ENCODE results near the gene MAGI2.

The MAGI2 gene

DNA sequence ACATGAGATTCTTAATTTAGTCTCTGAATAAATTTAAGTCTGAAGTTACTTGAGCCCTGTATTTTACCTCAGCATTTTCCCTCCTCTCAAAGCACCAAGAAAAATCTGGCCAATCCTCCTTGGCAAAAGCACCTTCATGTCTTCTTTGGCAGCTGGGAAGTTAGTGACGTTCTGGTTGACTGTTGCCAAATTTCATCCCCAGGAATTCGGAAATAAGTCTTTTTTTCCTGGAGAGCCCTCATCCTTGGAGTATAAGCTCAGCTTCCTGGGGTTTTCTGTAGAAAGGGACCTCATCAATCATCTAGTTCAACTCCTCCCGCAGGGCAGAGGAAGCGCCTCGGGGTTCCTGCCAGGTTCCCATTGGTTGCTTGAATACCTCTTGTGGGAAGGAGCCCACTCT is 1277.3 kb downstream of the MAGI2 start:
- ChIA-PET CTCF (interaction anchor here (1.5 kb wide), 1 partner anchor 15 kb away, joined by 3 read pairs; no protein-coding TSS in a partner anchor), POLR2A (no interaction called here)
- no peak for DNase-seq (ENCODE audit: low read depth, low spot score)
- no peak overlapping the region for H3K4me3 ChIP-seq (ENCODE audit: low read depth, low read length)
- TF ChIP-seq, protein P1, sequence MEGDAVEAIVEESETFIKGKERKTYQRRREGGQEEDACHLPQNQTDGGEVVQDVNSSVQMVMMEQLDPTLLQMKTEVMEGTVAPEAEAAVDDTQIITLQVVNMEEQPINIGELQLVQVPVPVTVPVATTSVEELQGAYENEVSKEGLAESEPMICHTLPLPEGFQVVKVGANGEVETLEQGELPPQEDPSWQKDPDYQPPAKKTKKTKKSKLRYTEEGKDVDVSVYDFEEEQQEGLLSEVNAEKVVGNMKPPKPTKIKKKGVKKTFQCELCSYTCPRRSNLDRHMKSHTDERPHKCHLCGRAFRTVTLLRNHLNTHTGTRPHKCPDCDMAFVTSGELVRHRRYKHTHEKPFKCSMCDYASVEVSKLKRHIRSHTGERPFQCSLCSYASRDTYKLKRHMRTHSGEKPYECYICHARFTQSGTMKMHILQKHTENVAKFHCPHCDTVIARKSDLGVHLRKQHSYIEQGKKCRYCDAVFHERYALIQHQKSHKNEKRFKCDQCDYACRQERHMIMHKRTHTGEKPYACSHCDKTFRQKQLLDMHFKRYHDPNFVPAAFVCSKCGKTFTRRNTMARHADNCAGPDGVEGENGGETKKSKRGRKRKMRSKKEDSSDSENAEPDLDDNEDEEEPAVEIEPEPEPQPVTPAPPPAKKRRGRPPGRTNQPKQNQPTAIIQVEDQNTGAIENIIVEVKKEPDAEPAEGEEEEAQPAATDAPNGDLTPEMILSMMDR (IDR thresholded peaks at IDR 0.05; ENCODE audit: insufficient read depth, low read length, missing control alignments): no peak

DNA sequence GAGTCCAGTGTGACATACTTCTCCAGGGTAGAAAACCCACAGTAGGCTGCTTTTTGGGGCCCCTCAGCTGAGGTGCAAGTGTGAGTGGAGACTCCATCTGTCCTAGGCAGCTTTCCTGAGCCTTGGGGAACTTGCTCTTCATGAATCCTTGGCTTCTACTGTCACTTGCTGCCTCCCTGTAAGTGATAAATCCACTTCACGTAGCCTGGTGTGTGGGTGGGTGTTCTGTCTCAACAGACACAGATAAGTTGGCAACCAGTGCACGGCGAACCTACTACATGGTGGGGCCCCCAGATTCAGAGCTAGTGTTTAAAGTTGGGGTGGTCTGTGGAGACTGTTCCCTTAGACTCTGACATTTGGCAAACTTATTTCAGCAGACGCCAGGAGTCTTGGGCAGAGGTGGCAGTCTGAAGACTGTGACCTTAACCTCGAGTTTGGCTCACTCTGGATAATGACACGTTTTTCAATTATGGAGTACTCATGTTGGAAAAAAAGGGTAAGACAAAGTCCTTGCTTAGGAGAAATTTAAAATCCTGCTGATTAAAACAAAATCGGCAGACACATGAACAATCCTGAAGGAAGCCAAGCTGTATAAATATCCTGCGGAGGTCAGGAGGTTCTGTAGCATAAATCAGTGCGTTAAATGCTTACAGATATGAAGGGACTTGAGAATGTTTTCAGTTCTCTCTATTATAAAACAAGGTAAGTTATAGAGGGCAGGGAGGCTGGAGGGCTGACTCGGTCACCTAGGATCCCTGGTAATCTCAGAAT is 1278.0 kb downstream of the MAGI2 start:
- ChIA-PET POLR2A (no interaction called here), CTCF (interaction anchor here (1.5 kb wide), 1 partner anchor 15 kb away, joined by 3 read pairs; no protein-coding TSS in a partner anchor)
- no peak for DNase-seq (ENCODE audit: low read depth, low spot score)
- no peak overlapping the region for H3K4me3 ChIP-seq (ENCODE audit: low read depth, low read length)
- TF ChIP-seq, protein P1 (IDR thresholded peaks at IDR 0.05; ENCODE audit: insufficient read depth, low read length, missing control alignments): no peak

DNA sequence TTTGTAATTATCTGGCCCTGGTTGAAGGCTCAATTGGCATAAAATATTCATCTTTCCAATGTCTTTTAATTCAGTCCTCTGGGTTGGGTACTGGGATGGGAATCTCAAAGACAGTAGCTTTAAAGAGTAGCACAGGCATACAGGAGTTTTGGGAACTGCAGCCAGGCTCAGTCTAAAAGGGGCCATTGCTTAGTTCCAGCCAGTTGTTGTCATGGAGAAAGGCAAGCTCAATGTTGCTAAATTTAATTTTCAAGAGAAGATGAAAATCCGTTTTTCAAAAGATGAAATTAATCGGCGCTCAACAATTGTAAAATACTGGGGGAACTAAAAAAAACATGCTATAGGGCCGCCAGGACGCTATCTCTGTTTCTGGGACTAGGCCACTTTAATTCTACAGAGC is 1279.8 kb downstream of the MAGI2 start:
- no peak for DNase-seq (ENCODE audit: low read depth, low spot score)
- H3K4me3 ChIP-seq (ENCODE audit: low read depth, low read length): no peak overlapping the region
- ChIA-PET CTCF (no interaction called here), POLR2A (no interaction called here)
- TF ChIP-seq, protein P1 (IDR thresholded peaks at IDR 0.05; ENCODE audit: insufficient read depth, low read length, missing control alignments): no peak

DNA sequence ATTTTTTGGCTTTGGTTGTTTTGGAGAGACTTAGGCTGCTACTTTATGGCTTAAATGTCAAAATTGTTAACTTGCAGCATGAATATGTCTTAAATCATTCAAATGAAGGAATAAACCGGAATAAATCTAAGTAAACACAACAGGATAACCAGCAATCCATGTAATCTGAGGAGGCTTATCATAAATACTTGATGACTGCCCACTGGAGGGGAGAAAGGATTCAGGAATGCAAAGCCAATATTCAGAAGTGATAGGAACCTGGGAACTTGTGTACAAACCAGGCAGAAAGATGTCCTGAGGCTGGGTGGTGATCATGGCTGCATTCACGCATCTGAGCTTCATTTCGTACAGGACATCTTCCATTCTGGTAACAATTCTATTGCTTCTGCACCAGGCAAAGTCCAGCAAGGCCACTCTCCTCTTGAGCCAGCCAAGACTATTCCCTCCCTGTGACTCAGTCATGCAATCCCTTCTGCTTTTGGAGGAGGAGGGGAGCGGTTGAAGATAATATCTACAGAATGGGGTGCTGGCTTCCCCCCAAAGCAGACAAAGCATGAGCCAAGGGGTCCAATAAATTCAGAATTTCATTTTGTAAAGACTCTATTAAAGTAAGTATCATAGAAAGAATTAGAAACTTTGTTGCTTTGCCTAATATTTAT is 1280.4 kb downstream of the MAGI2 start:
- DNase-seq (ENCODE audit: low read depth, low spot score): no peak
- TF ChIP-seq, protein P1 (IDR thresholded peaks at IDR 0.05; ENCODE audit: insufficient read depth, low read length, missing control alignments): no peak
- H3K4me3 ChIP-seq (ENCODE audit: low read depth, low read length): no peak overlapping the region
- POLR2A ChIA-PET: no interaction called here
- CTCF ChIA-PET: no interaction called here

DNA sequence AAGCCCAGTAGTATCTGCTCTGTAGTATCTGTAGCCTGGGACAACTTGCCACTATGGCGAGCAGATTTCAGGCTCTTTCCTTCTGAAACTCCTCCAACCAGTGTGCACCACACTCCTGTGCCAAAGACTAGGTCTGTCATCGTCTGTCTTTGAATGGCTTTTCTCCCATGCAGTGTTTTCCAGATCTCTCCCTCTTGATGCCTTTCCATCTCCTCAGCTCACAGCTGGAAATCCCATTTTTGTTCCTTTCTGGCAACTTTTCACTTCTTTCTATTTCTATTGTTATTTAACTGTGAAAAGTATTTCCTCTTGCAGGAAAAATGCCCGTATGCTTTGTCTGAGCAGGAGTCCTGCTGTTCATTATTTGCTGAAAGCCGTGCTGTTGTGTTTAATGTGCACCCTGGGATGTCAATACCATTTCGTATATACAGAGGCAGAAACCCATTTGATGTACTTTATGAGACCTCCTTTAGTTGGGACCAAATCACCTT is 1281.2 kb downstream of the MAGI2 start:
- DNase-seq (ENCODE audit: low read depth, low spot score): no peak
- ChIA-PET POLR2A (no interaction called here), CTCF (interaction anchor here (1.4 kb wide), 1 partner anchor 153 kb away, joined by 3 read pairs; no protein-coding TSS in a partner anchor)
- H3K4me3 ChIP-seq (ENCODE audit: low read depth, low read length): no peak overlapping the region
- TF ChIP-seq, protein P1 (IDR thresholded peaks at IDR 0.05; ENCODE audit: insufficient read depth, low read length, missing control alignments): no peak

DNA sequence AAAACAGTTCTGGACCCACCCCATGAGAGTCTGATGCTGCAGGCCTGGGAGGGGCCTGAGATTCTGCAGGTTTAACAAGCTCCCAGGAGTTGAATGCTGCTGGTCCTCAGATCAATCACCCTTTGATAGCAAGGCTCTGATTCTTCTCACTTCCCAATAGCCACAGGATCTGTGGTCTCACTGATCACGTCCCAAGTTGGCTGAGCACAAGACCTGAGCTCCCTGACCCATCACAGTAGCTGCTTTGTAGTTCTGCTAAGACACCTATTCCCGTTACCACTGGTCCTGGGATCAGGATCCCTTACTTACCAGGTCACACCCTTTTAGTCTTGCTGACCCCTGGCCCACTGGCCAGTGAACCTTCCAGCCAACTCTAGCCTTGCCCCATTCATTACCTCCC is 1282.1 kb downstream of the MAGI2 start:
- CTCF ChIA-PET: interaction anchor here (1.2 to 1.4 kb wide), 2 partner anchors 13 to 152 kb away, joined by 3 read pairs; no protein-coding TSS in a partner anchor
- TF ChIP-seq, protein P1 (IDR thresholded peaks at IDR 0.05; ENCODE audit: insufficient read depth, low read length, missing control alignments): no peak
- DNase-seq (ENCODE audit: low read depth, low spot score): no peak
- POLR2A ChIA-PET: no interaction called here
- H3K4me3 ChIP-seq (ENCODE audit: low read depth, low read length): no peak overlapping the region
